ENCODE measurements around the gene FOXP1.
A peak's percentile ranks its signal among the peaks of the same experiment; 100 is the strongest.
"Not testable (repeated sequence)": the region's sequence is repeated elsewhere in the genome, so short reads cannot be mapped to it uniquely, and the experiment has no call there.

Gene FOXP1

GRCh38 chr3:70982700-70983140 lies 600.8 kb downstream of the FOXP1 start:
- peak; percentile 95 for DNase-seq

GRCh38 chr3:70982284-70982683 lies 601.2 kb downstream of the FOXP1 start:
- no peak for DNase-seq

GRCh38 chr3:70981231-70981880 lies 602.2 kb downstream of the FOXP1 start:
- DNase-seq, result no peak

- no peak for DNase-seq
Observed at GRCh38 chr3:70980646-70981170, 602.8 kb downstream of the FOXP1 start.

- no peak for DNase-seq
Observed at GRCh38 chr3:70979983-70980645, 603.4 kb downstream of the FOXP1 start.

GRCh38 chr3:70977712-70978111 lies 605.8 kb downstream of the FOXP1 start:
- no peak for DNase-seq

- not testable (repeated sequence) for DNase-seq
Observed at GRCh38 chr3:70975981-70976380, 607.5 kb downstream of the FOXP1 start.

- DNase-seq, result no peak
Observed at GRCh38 chr3:70974747-70975146, 608.8 kb downstream of the FOXP1 start.

GRCh38 chr3:70973558-70973957 lies 610.0 kb downstream of the FOXP1 start:
- DNase-seq, result no peak

- DNase-seq, result no peak
Observed at GRCh38 chr3:70972855-70973254, 610.7 kb downstream of the FOXP1 start.

GRCh38 chr3:70970952-70971351 lies 612.6 kb downstream of the FOXP1 start:
- DNase-seq, result no peak

- DNase-seq, result no peak
Observed at GRCh38 chr3:70970171-70970570, 613.4 kb downstream of the FOXP1 start.

GRCh38 chr3:70963431-70964275 lies 619.9 kb downstream of the FOXP1 start:
- DNase-seq, result no peak

GRCh38 chr3:70959506-70960291 lies 623.8 kb downstream of the FOXP1 start:
- no peak for DNase-seq

- no peak for DNase-seq
Observed at GRCh38 chr3:70952033-70952747, 631.3 kb downstream of the FOXP1 start.

GRCh38 chr3:70951316-70951715 lies 632.2 kb downstream of the FOXP1 start:
- DNase-seq, result no peak

GRCh38 chr3:70947579-70947978 lies 635.9 kb downstream of the FOXP1 start:
- DNase-seq, result no peak

GRCh38 chr3:70943886-70944285 lies 639.6 kb downstream of the FOXP1 start:
- no peak for DNase-seq

- DNase-seq, result no peak
Observed at GRCh38 chr3:70933105-70933810, 650.3 kb downstream of the FOXP1 start.

- DNase-seq, result no peak
Observed at GRCh38 chr3:70930066-70930465, 653.5 kb downstream of the FOXP1 start.

- DNase-seq, result no peak
Observed at GRCh38 chr3:70927239-70927638, 656.3 kb downstream of the FOXP1 start.

All from islet precursor cell (in vitro differentiated cells).